ACC112 (cell line): ENCODE measurements around the gene OGFOD1.

Source experiments
- H2AFZ ChIP-seq: fragments of 200-600 bp; sonication (generic); one replicate; pipeline ENCODE4 v1.6.0; 2017; ENCODE audit warnings: antibody characterized with exemption, low read length; ENCODE audit not compliant: unreplicated experiment
- H3K27ac ChIP-seq: fragments of 200-600 bp; sonication (generic); 2 replicates; pipeline ENCODE4 v1.5.1; 2014; ENCODE audit warnings: low read depth, mild to moderate bottlenecking, antibody characterized with exemption, low read length, moderate library complexity
- H3K27me3 ChIP-seq: fragments of 200-600 bp; sonication (generic); 2 replicates; pipeline ENCODE4 v1.6.1; 2014; ENCODE audit warnings: mild to moderate bottlenecking, antibody characterized with exemption, low read length, moderate library complexity, mixed read lengths; ENCODE audit not compliant: insufficient read depth
- H3K36me3 ChIP-seq: fragments of 200-600 bp; sonication (generic); 2 replicates; pipeline ENCODE4 v1.6.1; 2016; ENCODE audit warnings: mild to moderate bottlenecking, antibody characterized with exemption, low read length, moderate library complexity, mixed read lengths; ENCODE audit not compliant: insufficient read depth
- H3K4me1 ChIP-seq: fragments of 200-600 bp; sonication (generic); one replicate; pipeline ENCODE4 v1.6.1; 2016; ENCODE audit warnings: low read length, mixed read lengths; ENCODE audit not compliant: insufficient read depth, unreplicated experiment, control insufficient read depth
- H3K4me3 ChIP-seq: fragments of 200-600 bp; sonication (generic); 2 replicates; pipeline ENCODE4 v1.5.1; 2014; ENCODE audit warnings: mild to moderate bottlenecking, low read depth, low read length
- H3K79me2 ChIP-seq: fragments of 200-600 bp; sonication (generic); one replicate; pipeline ENCODE4 v1.6.0; 2016; ENCODE audit warnings: low read length; ENCODE audit not compliant: control insufficient read depth, unreplicated experiment, insufficient read depth

The OGFOD1 gene

DNA sequence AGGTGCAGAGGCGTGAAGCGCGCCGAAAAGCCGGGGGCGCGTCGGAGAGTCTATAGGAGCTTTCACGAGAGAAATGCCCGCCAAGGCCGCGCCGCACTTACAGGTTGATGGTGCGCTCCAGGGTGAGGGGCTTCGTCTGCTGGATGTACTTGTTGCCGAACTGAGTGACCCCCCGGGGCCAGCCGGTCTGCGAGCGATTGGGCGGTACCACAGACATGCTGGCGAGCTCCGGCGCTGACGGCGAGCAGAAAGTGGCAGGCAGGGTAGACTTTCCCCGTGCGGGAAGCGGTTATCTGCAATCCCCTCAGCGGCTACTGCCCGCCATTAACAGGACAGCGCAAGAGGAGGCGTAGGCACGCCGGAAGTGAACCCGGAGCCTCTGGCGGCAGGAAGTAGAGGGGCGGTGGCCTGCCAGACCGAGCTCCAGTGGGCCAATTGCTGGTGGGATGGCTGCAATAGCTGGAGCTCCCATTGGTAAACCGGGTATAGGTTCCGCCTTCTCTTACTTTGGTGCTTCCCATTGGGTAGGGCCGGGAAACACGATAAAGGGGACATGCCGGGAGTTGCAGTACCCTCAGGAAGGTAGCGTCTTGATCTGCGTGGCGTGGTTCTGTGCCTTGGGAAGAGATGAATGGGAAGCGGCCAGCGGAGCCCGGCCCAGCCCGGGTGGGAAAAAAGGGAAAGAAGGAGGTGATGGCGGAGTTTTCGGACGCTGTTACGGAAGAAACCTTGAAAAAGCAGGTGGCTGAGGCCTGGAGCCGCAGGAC is at the start of gene OGFOD1, which contains the start of gene NUDT21:
TSS of gene OGFOD1 (plus strand) at position 569 of the 767 bp plus-strand sequence. CDS start at position 628, 59 bp downstream.
TSS of gene NUDT21 (minus strand) at position 347 of the 767 bp plus-strand sequence. CDS start at position 217, 130 bp downstream.
- Histone ChIP-seq H3K4me3 (peak within 1 kb of the TSS; percentile 97), H2AFZ (peak within 1 kb of the TSS; percentile 99), H3K36me3 (peaks cover 34% of the 10 kb centered on the region), H3K27ac (peak within 1 kb of the TSS; percentile 58), H3K4me1 (peaks cover 46% of the 10 kb centered on the region), H3K27me3 (no peaks in the 10 kb centered on the region), H3K79me2 (peaks cover 80% of the 10 kb centered on the region)

DNA sequence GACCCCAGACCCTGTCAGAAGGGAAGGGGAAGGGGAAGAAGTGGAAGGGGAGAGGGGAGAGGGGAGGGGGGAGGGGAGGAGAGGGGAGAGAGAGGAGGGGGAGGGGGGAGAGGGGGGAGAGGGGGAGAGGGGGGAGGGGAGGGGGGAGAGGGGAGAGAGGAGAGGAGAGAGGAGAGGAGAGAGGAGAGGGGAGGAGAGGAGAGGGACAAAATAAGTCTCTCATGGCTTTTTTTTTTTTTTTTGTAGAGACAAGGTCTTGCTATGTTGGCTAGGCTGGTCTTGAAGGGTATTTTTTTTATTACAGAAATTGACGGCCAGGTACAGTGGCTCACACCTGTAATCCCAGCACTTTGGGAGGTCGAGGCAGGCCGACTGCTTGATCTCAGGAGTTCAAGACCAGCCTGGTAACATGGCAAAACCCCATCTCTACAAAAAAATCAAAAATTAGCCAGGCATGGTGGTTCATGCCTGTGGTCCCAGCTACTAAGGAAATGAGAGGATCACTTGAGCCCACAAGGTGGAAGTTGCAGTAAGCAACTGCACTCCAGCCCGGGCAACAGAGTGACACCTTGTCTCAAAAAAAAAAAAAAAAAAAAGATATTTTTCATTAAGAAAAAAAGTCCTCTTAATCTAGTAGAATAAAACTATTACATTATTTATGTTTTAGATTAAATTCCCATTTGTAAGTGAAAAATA is 45.2 kb upstream of the OGFOD1 start:
- H3K27ac ChIP-seq: no peak overlapping the region
- no peaks in the 10 kb centered on the region for H3K27me3 ChIP-seq
- no peak overlapping the region for H3K4me3 ChIP-seq
- H2AFZ ChIP-seq: no peak overlapping the region
- no peaks in the 10 kb centered on the region for H3K79me2 ChIP-seq
- peaks cover 30% of the 10 kb centered on the region for H3K36me3 ChIP-seq
- peaks cover 12% of the 10 kb centered on the region for H3K4me1 ChIP-seq

GRCh38 chr16:56408379-56409098 is 42.8 kb upstream of the OGFOD1 start:
- no peaks in the 10 kb centered on the region for H3K27me3 ChIP-seq
- peak overlapping the region; percentile 1; the same call in 1 of the 2 replicates for H3K27ac ChIP-seq
- H3K4me1 ChIP-seq: peaks cover 12% of the 10 kb centered on the region
- peaks cover 26% of the 10 kb centered on the region for H3K36me3 ChIP-seq
- peaks cover 8% of the 10 kb centered on the region for H3K79me2 ChIP-seq
- no peak overlapping the region for H3K4me3 ChIP-seq
- no peak overlapping the region for H2AFZ ChIP-seq

DNA sequence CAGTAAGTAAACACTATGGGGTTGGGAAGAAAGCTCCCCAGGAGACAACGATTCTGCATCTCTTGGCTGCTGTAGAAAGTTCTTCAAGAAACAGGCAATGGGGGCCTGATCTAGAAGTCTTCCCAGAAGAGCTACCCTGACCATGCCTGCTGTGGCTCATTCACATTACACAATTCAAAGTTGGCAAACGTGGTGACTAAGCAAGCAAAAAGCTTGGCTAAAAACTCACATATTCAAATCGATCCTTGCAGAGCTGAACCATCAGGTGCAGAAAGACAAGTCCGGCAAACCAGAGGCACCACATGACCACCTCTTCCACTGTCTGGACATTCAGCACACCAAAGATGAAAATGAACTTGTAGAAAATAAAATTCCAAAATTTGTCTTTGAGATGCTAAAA is 42.2 kb upstream of the OGFOD1 start:
- no peaks in the 10 kb centered on the region for H3K27me3 ChIP-seq
- peaks cover 12% of the 10 kb centered on the region for H3K4me1 ChIP-seq
- 0 out of 2 replicates have a peak overlapping the region, but pooled peaks have one; percentile 1 for H3K27ac ChIP-seq
- H3K79me2 ChIP-seq: peaks cover 11% of the 10 kb centered on the region
- H3K36me3 ChIP-seq: peaks cover 26% of the 10 kb centered on the region
- H2AFZ ChIP-seq: no peak overlapping the region
- no peak overlapping the region for H3K4me3 ChIP-seq

- Histone ChIP-seq H3K27ac (no peak overlapping the region), H3K36me3 (peaks cover 23% of the 10 kb centered on the region), H3K79me2 (peaks cover 19% of the 10 kb centered on the region), H3K4me3 (no peak overlapping the region), H3K4me1 (peaks cover 16% of the 10 kb centered on the region), H2AFZ (no peak overlapping the region), H3K27me3 (no peaks in the 10 kb centered on the region)
These were observed 40.2 kb upstream of the OGFOD1 start for GRCh38 chr16:56411123-56411522.

DNA sequence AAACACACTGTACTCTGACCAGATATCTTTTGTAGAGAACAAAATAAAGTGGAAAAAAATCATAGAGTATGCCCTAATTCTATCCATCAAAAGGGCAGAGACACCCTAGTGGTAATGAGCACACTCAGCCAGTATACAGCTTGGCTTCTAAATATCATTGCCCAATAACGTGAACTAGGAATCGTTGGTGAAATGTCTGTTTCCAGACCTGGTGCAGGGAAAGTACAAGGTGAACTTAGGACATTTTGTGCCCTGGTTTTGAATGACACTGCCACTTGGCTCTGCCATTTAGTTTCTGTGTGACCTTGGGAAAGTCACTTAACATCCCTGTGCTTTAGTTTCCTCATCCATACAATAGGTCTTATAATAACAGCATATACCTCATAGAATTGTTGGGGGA is 39.7 kb upstream of the OGFOD1 start:
- Histone ChIP-seq H3K79me2 (peaks cover 22% of the 10 kb centered on the region), H3K27me3 (no peaks in the 10 kb centered on the region), H3K4me3 (no peak overlapping the region), H3K4me1 (peaks cover 16% of the 10 kb centered on the region), H3K27ac (no peak overlapping the region), H2AFZ (no peak overlapping the region), H3K36me3 (peaks cover 23% of the 10 kb centered on the region)

- H3K79me2 ChIP-seq: peaks cover 35% of the 10 kb centered on the region
- peaks cover 14% of the 10 kb centered on the region for H3K36me3 ChIP-seq
- H3K27me3 ChIP-seq: no peaks in the 10 kb centered on the region
- H3K4me1 ChIP-seq: peaks cover 15% of the 10 kb centered on the region
- no peak overlapping the region for H2AFZ ChIP-seq
- no peak overlapping the region for H3K4me3 ChIP-seq
- no peak overlapping the region for H3K27ac ChIP-seq
These were observed 38.0 kb upstream of the OGFOD1 start for GRCh38 chr16:56413381-56413780.

- Histone ChIP-seq H3K36me3 (peaks cover 11% of the 10 kb centered on the region; the same call in 1 of the 2 replicates), H2AFZ (no peak overlapping the region), H3K27me3 (no peaks in the 10 kb centered on the region), H3K27ac (no peak overlapping the region), H3K4me1 (peaks cover 5% of the 10 kb centered on the region), H3K79me2 (peaks cover 38% of the 10 kb centered on the region), H3K4me3 (no peak overlapping the region)
These were observed 37.0 kb upstream of the OGFOD1 start for GRCh38 chr16:56414366-56414765.

- Histone ChIP-seq H2AFZ (no peak overlapping the region), H3K27me3 (no peaks in the 10 kb centered on the region), H3K27ac (no peak overlapping the region), H3K4me1 (peaks cover 13% of the 10 kb centered on the region), H3K79me2 (peaks cover 51% of the 10 kb centered on the region), H3K36me3 (peaks cover 11% of the 10 kb centered on the region; the same call in 1 of the 2 replicates), H3K4me3 (no peak overlapping the region)
These were observed 35.5 kb upstream of the OGFOD1 start for GRCh38 chr16:56415875-56416274.

DNA sequence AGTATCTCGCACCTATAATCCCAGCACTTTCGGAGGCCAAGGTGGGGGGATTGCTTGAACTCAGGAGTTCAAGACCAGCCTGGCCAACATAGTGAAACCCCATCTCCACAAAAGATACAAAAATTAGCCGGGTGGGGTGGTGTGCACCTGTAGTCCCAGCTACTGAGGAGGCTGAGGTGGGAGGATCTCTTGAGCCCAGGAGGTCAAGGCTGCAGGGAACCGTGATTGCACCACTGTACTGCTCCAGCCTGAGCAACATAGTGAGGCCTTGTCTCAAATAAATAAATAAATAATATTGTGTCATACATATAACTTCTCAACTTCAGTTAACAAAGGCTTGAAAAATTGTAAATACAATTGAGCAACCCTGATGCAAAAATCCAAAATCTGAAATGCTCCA is 34.2 kb upstream of the OGFOD1 start:
- peaks cover 21% of the 10 kb centered on the region for H3K4me1 ChIP-seq
- H3K79me2 ChIP-seq: peaks cover 60% of the 10 kb centered on the region
- peaks cover 3% of the 10 kb centered on the region; the same call in 1 of the 2 replicates for H3K36me3 ChIP-seq
- H3K27me3 ChIP-seq: no peaks in the 10 kb centered on the region
- H3K4me3 ChIP-seq: no peak overlapping the region
- no peak overlapping the region for H3K27ac ChIP-seq
- H2AFZ ChIP-seq: no peak overlapping the region
